GM23248 (cell line): ENCODE results near the gene EVA1C.

Experiments
- EZH2 ChIP-seq: fragments of 200-600 bp; sonication (generic); IDR thresholded peaks from 2 replicates; pipeline ENCODE4 v1.6.1; 2018; ENCODE audit warnings: antibody characterized with exemption, mild to moderate bottlenecking; ENCODE audit not compliant: insufficient read depth, poor library complexity, severe bottlenecking
- EZH2phosphoT487 ChIP-seq: fragments of 200-600 bp; sonication (generic); IDR thresholded peaks from 2 replicates; pipeline ENCODE4 v1.6.1; 2018; ENCODE audit warnings: antibody characterized with exemption, moderate library complexity, mild to moderate bottlenecking, low read depth; ENCODE audit not compliant: insufficient read depth

GRCh38 chr21:32549440-32549839 lies 136.9 kb downstream of the EVA1C start:
- TF ChIP-seq EZH2 (no peak), EZH2phosphoT487 (no peak)
